Caki2 (cell line): ENCODE data around the gene SYNGAP1. TPM values are rescaled to one million over a fixed set of nuclear protein-coding genes. Genes with fewer than 3 reads are reported as not detected.
"Not testable (repeated sequence)": the region's sequence is repeated elsewhere in the genome, so short reads cannot be mapped to it uniquely, and the experiment has no call there.

ENCODE experiments used
- DNase-seq: peaks from one replicate; pipeline ENCODE4 v3.0.0-alpha.2; 2015; ENCODE audit warnings: low read depth
- in situ Hi-C: cut with HindIII; loops from 2 replicates; pipeline ENCODE4 v1.10.0; 2016; ENCODE audit warnings: low sequenced_read_pairs, low pct_unique_long_range_greater_than_20kb, mixed read lengths
- total RNA-seq: library from RNA; depleted of rRNA; stranded (reverse); fragments of >200 nt; shearing (Covaris generic); gene quantifications from 2 replicates; pipeline ENCODE4 v1.2.3, GENCODE V29; 2014; ENCODE audit warnings: low replicate concordance; rRNA removed

Gene SYNGAP1
- 0.14 TPM in 2 replicates for total RNA-seq

- DNase-seq = no peak
- in situ Hi-C loops = no loop called here
Observed at GRCh38 chr6:33419580-33420490, at the start of gene SYNGAP1. TSS of gene SYNGAP1 (plus strand) at chr6:33420065. CDS start at chr6:33420265, 200 bp downstream.

- DNase-seq, in situ Hi-C loops: not testable (repeated sequence)
Observed at GRCh38 chr6:33371901-33372300, 48.0 kb upstream of the SYNGAP1 start.

GRCh38 chr6:33372526-33373123 is 47.2 kb upstream of the SYNGAP1 start:
- in situ Hi-C loops = no loop called here
- DNase-seq = no peak

GRCh38 chr6:33373960-33374910 is 45.6 kb upstream of the SYNGAP1 start:
- no peak for DNase-seq
- in situ Hi-C loops = no loop called here

GRCh38 chr6:33375143-33375671 is 44.7 kb upstream of the SYNGAP1 start:
- in situ Hi-C loops = no loop called here
- DNase-seq = peak; percentile 50

GRCh38 chr6:33377171-33377570 is 42.7 kb upstream of the SYNGAP1 start:
- in situ Hi-C loops = no loop called here
- no peak for DNase-seq

- in situ Hi-C loops = not testable (repeated sequence)
Observed at GRCh38 chr6:33379184-33379583, 40.7 kb upstream of the SYNGAP1 start.

GRCh38 chr6:33380272-33380981 is 39.4 kb upstream of the SYNGAP1 start:
- no peak for DNase-seq
- in situ Hi-C loops = no loop called here

More at GRCh38 chr6:33379184-33379583, 40.7 kb upstream of the SYNGAP1 start:
- DNase-seq = not testable (repeated sequence)

- in situ Hi-C loops = no loop called here
- DNase-seq = no peak
Observed at GRCh38 chr6:33383427-33384185, 36.3 kb upstream of the SYNGAP1 start.

GRCh38 chr6:33384581-33385020 is 35.3 kb upstream of the SYNGAP1 start:
- peak; percentile 67 for DNase-seq
- in situ Hi-C loops = no loop called here

GRCh38 chr6:33390173-33390572 is 29.7 kb upstream of the SYNGAP1 start:
- no peak for DNase-seq
- in situ Hi-C loops = no loop called here

GRCh38 chr6:33390767-33391277 is 29.0 kb upstream of the SYNGAP1 start:
- in situ Hi-C loops = no loop called here

GRCh38 chr6:33391278-33391921 is 28.5 kb upstream of the SYNGAP1 start, which contains the start of gene KIFC1:
TSS of gene KIFC1 (plus strand) at chr6:33391823. CDS start at chr6:33391986, 163 bp downstream.
- peak; percentile 100 for DNase-seq
- in situ Hi-C loops = no loop called here

More at GRCh38 chr6:33390767-33391277, 29.0 kb upstream of the SYNGAP1 start:
- no peak for DNase-seq

- in situ Hi-C loops = no loop called here
- no peak for DNase-seq
Observed at GRCh38 chr6:33391922-33392594, 27.8 kb upstream of the SYNGAP1 start.

GRCh38 chr6:33392595-33392948 is 27.3 kb upstream of the SYNGAP1 start:
- peak; percentile 32 for DNase-seq
- in situ Hi-C loops = no loop called here

- no peak for DNase-seq
- in situ Hi-C loops = no loop called here
Observed at GRCh38 chr6:33392979-33393378, 26.9 kb upstream of the SYNGAP1 start.
